Measurements from ENCODE around the gene CD80.

DNA sequence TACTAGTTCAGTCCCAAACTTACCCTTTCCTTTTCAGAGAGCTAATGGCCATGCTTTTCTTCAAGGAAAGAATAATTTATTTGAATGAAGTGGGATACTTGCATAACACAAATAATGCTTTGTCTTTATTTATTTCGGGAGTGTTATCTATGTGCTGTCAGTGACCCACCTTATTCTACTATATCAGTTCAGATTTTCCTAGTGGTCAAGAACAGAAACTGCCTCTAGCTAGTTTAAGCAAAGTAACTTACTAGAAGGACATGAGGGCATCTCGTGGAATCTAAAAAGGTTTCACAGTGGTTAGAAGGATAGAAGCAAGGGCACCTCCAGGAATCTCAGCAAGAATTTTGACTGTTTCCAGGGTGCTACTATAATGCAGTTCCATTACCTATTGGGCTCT is 64.8 kb downstream of the CD80 start:
- TF ChIP-seq, protein P1, sequence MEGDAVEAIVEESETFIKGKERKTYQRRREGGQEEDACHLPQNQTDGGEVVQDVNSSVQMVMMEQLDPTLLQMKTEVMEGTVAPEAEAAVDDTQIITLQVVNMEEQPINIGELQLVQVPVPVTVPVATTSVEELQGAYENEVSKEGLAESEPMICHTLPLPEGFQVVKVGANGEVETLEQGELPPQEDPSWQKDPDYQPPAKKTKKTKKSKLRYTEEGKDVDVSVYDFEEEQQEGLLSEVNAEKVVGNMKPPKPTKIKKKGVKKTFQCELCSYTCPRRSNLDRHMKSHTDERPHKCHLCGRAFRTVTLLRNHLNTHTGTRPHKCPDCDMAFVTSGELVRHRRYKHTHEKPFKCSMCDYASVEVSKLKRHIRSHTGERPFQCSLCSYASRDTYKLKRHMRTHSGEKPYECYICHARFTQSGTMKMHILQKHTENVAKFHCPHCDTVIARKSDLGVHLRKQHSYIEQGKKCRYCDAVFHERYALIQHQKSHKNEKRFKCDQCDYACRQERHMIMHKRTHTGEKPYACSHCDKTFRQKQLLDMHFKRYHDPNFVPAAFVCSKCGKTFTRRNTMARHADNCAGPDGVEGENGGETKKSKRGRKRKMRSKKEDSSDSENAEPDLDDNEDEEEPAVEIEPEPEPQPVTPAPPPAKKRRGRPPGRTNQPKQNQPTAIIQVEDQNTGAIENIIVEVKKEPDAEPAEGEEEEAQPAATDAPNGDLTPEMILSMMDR (conservative IDR thresholded peaks at IDR 0.05 in 1 of 2, IDR thresholded peaks at IDR 0.05 in 1 of 2; ENCODE audit: extremely low read depth in 1 of 2, insufficient read depth in 1 of 2, low read depth in 1 of 2, low read length in 2 of 2), result peak in 1 of 2 donors; percentile 9
- TF ChIP-seq EZH2 (IDR thresholded peaks at IDR 0.05; ENCODE audit: borderline replicate concordance, low read length), result no peak

Measured in mammary epithelial cell (primary cell).